ENCODE results near the gene TNKS1BP1.

The TNKS1BP1 gene

GRCh38 chr11:57308426-57309060 lies 16.2 kb downstream of the TNKS1BP1 start:
- Histone ChIP-seq H3K9me3 (ENCODE audit: control insufficient read depth in 5 of 5, low read length in 5 of 5) (no peaks in the 10 kb centered on the region), H3K27ac (ENCODE audit: low read depth, low read length) (peak overlapping the region; percentile 96), H3K27me3 (ENCODE audit: control insufficient read depth in 5 of 5, insufficient read depth in 4 of 5, low read length in 5 of 5) (no peaks in the 10 kb centered on the region), H3K36me3 (ENCODE audit: control insufficient read depth in 5 of 5, insufficient read depth in 5 of 5, low read length in 5 of 5) (peaks cover 0 to 50% (median 37%) of the 10 kb centered on the region in 5 donors), H3K4me3 (ENCODE audit: low read depth in 1 of 5, low read length in 5 of 5) (peak overlapping the region in 1 of 5 donors; percentile 1), H3K9ac (ENCODE audit: low read length in 5 of 5) (peak overlapping the region in 2 of 5 donors; percentile 16 to 72), H3K4me1 (ENCODE audit: control insufficient read depth in 5 of 5, insufficient read depth in 5 of 5, low read length in 5 of 5) (peaks cover 41 to 97% (median 91%) of the 10 kb centered on the region in 5 donors)

DNA sequence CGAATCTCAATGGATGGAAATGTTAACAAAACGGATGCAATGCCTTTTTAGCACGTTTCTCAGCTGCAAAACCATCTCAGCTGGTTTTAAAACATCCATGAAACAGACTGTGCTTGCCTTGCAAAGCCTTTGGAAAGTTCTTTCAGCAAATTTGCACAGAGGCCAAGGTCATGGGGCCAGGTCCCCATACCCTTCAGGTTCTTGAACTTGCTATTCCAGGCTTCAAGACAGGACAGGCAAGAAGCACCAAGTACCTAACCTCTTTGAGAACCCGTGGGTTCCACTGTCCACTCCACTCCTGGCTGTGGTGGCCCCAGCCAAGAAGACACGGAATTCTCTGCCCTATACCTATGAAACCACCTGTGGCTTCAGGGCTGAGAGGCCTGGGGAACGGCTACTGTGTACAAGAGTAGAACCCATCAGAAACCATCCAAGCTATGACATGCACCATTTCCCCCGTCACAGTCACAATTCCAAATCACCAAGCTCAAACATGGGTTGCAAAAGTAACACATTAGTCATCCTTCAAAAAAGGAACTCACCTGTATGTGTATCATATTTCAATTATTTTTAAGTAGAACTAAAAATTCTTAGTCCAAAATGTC lies 17.0 kb downstream of the TNKS1BP1 start:
- peak overlapping the region; percentile 96 for H3K27ac ChIP-seq (ENCODE audit: low read depth, low read length)
- H3K4me1 ChIP-seq (ENCODE audit: control insufficient read depth in 5 of 5, insufficient read depth in 5 of 5, low read length in 5 of 5) = peaks cover 37 to 91% (median 84%) of the 10 kb centered on the region in 5 donors

DNA sequence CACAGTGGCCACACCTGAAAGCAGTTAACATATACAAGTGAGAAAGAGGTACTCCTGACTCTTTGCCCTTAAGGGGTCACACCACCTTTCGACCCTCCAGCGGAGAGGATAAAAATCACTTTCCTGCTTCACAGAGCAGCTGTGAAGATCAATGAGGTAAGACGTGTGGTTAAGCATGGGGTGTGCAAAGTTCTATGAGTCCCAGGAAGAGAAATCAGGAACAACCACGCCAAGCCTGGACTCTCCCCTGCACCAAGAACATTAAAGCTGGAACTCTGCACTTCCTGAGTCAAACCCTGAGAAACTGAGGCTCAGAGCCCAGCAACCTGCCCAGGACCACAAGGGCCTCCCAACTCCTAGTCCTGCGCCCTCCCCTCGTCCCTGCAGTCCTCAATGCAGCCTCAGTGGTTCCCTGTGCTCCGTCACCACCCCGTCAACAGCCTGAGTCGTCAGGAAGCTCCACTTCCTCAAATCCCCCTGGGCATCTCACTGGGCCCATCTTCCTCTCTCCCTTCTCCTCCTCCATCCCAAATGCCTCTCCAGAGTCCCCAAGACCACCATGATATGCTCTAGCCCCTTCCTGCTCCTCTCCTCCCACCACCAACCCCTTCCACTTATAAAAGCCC lies 17.7 kb downstream of the TNKS1BP1 start:
- H3K4me3 ChIP-seq (ENCODE audit: low read depth in 1 of 5, low read length in 5 of 5) = peak overlapping the region in 4 of 5 donors; percentile 14 to 43 (median 22)
- no peaks in the 10 kb centered on the region for H3K27me3 ChIP-seq (ENCODE audit: control insufficient read depth in 5 of 5, insufficient read depth in 4 of 5, low read length in 5 of 5)
- H3K9ac ChIP-seq (ENCODE audit: low read length in 5 of 5) = peak overlapping the region in 1 of 5 donors; percentile 21
- H3K9me3 ChIP-seq (ENCODE audit: control insufficient read depth in 5 of 5, low read length in 5 of 5) = no peaks in the 10 kb centered on the region
- peak overlapping the region; percentile 33 for H3K27ac ChIP-seq (ENCODE audit: low read depth, low read length)
- H3K4me1 ChIP-seq (ENCODE audit: control insufficient read depth in 5 of 5, insufficient read depth in 5 of 5, low read length in 5 of 5) = peaks cover 30 to 84% (median 77%) of the 10 kb centered on the region in 5 donors
- peaks cover 0 to 51% (median 36%) of the 10 kb centered on the region in 5 donors for H3K36me3 ChIP-seq (ENCODE audit: control insufficient read depth in 5 of 5, insufficient read depth in 5 of 5, low read length in 5 of 5)

More for the DNA sequence above, 17.0 kb downstream of the TNKS1BP1 start:
- Histone ChIP-seq H3K36me3 (ENCODE audit: control insufficient read depth in 5 of 5, insufficient read depth in 5 of 5, low read length in 5 of 5) (peaks cover 0 to 50% (median 36%) of the 10 kb centered on the region in 5 donors), H3K27me3 (ENCODE audit: control insufficient read depth in 5 of 5, insufficient read depth in 4 of 5, low read length in 5 of 5) (no peaks in the 10 kb centered on the region), H3K4me3 (ENCODE audit: low read depth in 1 of 5, low read length in 5 of 5) (peak overlapping the region in 4 of 5 donors; percentile 6 to 23 (median 18)), H3K9ac (ENCODE audit: low read length in 5 of 5) (peak overlapping the region in 1 of 5 donors; percentile 21), H3K9me3 (ENCODE audit: control insufficient read depth in 5 of 5, low read length in 5 of 5) (no peaks in the 10 kb centered on the region)

DNA sequence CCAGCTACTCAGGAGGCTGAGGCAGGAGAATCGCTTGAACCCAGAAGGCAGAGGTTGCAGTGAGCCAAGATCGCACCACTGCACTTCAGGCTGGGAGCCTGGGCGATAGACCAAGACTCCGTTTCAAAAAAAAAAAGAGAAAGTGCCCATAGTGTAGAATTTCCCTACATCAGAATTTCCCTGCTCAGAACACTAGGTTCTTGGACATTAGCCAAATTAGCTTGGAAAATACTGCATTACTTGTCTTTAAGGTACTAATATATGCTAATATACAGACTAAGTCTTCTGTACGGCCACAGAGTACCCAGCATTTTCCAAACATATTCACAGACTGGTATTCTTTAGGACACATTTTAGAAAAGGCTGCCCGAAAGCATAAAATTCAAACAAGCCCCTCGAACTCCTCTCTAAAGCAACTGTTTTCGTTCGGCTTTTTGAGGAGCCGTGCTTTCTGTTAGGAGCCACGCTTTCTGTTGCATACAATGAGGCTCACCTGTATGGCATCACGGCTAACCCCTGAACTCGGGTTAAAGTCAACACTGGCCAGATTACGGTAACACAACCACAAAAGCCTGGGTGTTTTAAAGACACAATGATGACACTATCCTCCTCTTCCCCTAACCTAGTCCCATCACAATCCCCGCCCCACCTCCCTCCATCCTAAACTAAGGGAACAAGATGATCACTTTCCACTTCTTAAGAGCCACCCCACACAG lies 18.4 kb downstream of the TNKS1BP1 start:
- H3K9me3 ChIP-seq (ENCODE audit: control insufficient read depth in 5 of 5, low read length in 5 of 5) = no peaks in the 10 kb centered on the region

DNA sequence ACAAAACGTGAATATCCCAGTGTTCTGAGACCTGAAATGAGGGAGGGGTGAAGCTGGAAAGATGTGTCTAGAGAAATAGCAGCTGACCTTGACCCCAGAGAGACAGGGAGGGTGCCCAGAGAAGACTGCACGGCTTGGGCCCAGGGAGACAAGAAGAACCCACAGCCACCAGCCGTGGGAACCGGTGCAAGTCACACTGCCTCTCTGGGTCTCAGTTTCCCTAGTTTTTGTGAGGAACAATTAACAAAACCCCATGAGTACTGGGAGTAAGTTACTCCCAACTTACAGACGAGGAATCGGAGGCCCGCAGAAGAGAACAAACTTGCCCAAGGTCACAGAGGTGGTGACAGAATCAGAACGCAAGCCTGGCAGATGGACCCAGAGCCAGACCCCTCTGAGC lies 19.2 kb downstream of the TNKS1BP1 start:
- peak overlapping the region; percentile 74 for H3K27ac ChIP-seq (ENCODE audit: low read depth, low read length)
- H3K27me3 ChIP-seq (ENCODE audit: control insufficient read depth in 5 of 5, insufficient read depth in 4 of 5, low read length in 5 of 5) = no peaks in the 10 kb centered on the region
- peaks cover 0 to 66% (median 51%) of the 10 kb centered on the region in 5 donors for H3K36me3 ChIP-seq (ENCODE audit: control insufficient read depth in 5 of 5, insufficient read depth in 5 of 5, low read length in 5 of 5)
- peak overlapping the region in 1 of 5 donors; percentile 0 for H3K4me3 ChIP-seq (ENCODE audit: low read depth in 1 of 5, low read length in 5 of 5)
- H3K4me1 ChIP-seq (ENCODE audit: control insufficient read depth in 5 of 5, insufficient read depth in 5 of 5, low read length in 5 of 5) = peaks cover 24 to 71% (median 63%) of the 10 kb centered on the region in 5 donors
- peaks cover 0 to 3% (median 0%) of the 10 kb centered on the region in 5 donors for H3K9me3 ChIP-seq (ENCODE audit: control insufficient read depth in 5 of 5, low read length in 5 of 5)
- H3K9ac ChIP-seq (ENCODE audit: low read length in 5 of 5) = peak overlapping the region in 3 of 5 donors; percentile 7 to 49 (median 45)

More for the DNA sequence above, 18.4 kb downstream of the TNKS1BP1 start:
- Histone ChIP-seq H3K4me3 (ENCODE audit: low read depth in 1 of 5, low read length in 5 of 5) (no peak overlapping the region), H3K27me3 (ENCODE audit: control insufficient read depth in 5 of 5, insufficient read depth in 4 of 5, low read length in 5 of 5) (no peaks in the 10 kb centered on the region), H3K36me3 (ENCODE audit: control insufficient read depth in 5 of 5, insufficient read depth in 5 of 5, low read length in 5 of 5) (peaks cover 0 to 58% (median 43%) of the 10 kb centered on the region in 5 donors), H3K4me1 (ENCODE audit: control insufficient read depth in 5 of 5, insufficient read depth in 5 of 5, low read length in 5 of 5) (peaks cover 26 to 79% (median 69%) of the 10 kb centered on the region in 5 donors), H3K9ac (ENCODE audit: low read length in 5 of 5) (peak overlapping the region in 1 of 5 donors; percentile 7), H3K27ac (ENCODE audit: low read depth, low read length) (peak overlapping the region; percentile 74)

GRCh38 chr11:57303990-57304579 lies 20.7 kb downstream of the TNKS1BP1 start:
- Histone ChIP-seq H3K9ac (ENCODE audit: low read length in 5 of 5) (peak overlapping the region in 1 of 5 donors; percentile 43), H3K9me3 (ENCODE audit: control insufficient read depth in 5 of 5, low read length in 5 of 5) (peaks cover 4 to 17% (median 13%) of the 10 kb centered on the region in 5 donors), H3K4me3 (ENCODE audit: low read depth in 1 of 5, low read length in 5 of 5) (no peak overlapping the region), H3K27ac (ENCODE audit: low read depth, low read length) (peak overlapping the region; percentile 74), H3K27me3 (ENCODE audit: control insufficient read depth in 5 of 5, insufficient read depth in 4 of 5, low read length in 5 of 5) (no peaks in the 10 kb centered on the region), H3K36me3 (ENCODE audit: control insufficient read depth in 5 of 5, insufficient read depth in 5 of 5, low read length in 5 of 5) (peaks cover 3 to 67% (median 53%) of the 10 kb centered on the region in 5 donors), H3K4me1 (ENCODE audit: control insufficient read depth in 5 of 5, insufficient read depth in 5 of 5, low read length in 5 of 5) (peaks cover 12 to 56% (median 48%) of the 10 kb centered on the region in 5 donors)

- peak overlapping the region; percentile 74 for H3K27ac ChIP-seq (ENCODE audit: low read depth, low read length)
- H3K4me3 ChIP-seq (ENCODE audit: low read depth in 1 of 5, low read length in 5 of 5) = no peak overlapping the region
Measured at GRCh38 chr11:57303280-57303989, 21.3 kb downstream of the TNKS1BP1 start.

DNA sequence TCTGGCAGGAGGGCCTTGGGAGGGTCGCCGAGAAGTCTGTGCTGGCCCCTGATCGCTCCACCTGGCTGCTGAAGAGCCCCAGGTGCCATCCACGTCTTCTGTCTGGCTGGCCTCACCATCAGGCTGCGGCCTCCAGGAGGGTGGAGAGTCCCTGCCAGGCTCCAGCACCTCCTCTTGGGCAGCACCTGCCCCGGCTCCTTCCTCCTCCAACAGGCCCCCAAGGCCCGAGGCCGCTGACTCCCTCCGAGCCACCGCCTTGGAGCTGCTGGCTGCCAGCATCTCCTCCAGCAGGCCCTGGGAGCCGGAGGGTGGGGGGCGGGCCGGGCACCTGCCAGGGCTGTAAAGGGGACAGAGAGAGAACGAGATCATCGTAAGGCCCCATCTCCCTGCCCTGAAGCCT lies 22.3 kb downstream of the TNKS1BP1 start:
- Histone ChIP-seq H3K9ac (ENCODE audit: low read length in 5 of 5) (no peak overlapping the region), H3K9me3 (ENCODE audit: control insufficient read depth in 5 of 5, low read length in 5 of 5) (peaks cover 5 to 20% (median 16%) of the 10 kb centered on the region in 5 donors), H3K4me1 (ENCODE audit: control insufficient read depth in 5 of 5, insufficient read depth in 5 of 5, low read length in 5 of 5) (peaks cover 6 to 40% (median 32%) of the 10 kb centered on the region in 5 donors), H3K4me3 (ENCODE audit: low read depth in 1 of 5, low read length in 5 of 5) (no peak overlapping the region), H3K27me3 (ENCODE audit: control insufficient read depth in 5 of 5, insufficient read depth in 4 of 5, low read length in 5 of 5) (no peaks in the 10 kb centered on the region), H3K36me3 (ENCODE audit: control insufficient read depth in 5 of 5, insufficient read depth in 5 of 5, low read length in 5 of 5) (peaks cover 6 to 72% (median 61%) of the 10 kb centered on the region in 5 donors), H3K27ac (ENCODE audit: low read depth, low read length) (no peak overlapping the region)

More at GRCh38 chr11:57303280-57303989, 21.3 kb downstream of the TNKS1BP1 start:
- Histone ChIP-seq H3K9me3 (ENCODE audit: control insufficient read depth in 5 of 5, low read length in 5 of 5) (peaks cover 5 to 19% (median 16%) of the 10 kb centered on the region in 5 donors), H3K27me3 (ENCODE audit: control insufficient read depth in 5 of 5, insufficient read depth in 4 of 5, low read length in 5 of 5) (no peaks in the 10 kb centered on the region), H3K4me1 (ENCODE audit: control insufficient read depth in 5 of 5, insufficient read depth in 5 of 5, low read length in 5 of 5) (peaks cover 6 to 50% (median 42%) of the 10 kb centered on the region in 5 donors), H3K9ac (ENCODE audit: low read length in 5 of 5) (peak overlapping the region in 1 of 5 donors; percentile 15), H3K36me3 (ENCODE audit: control insufficient read depth in 5 of 5, insufficient read depth in 5 of 5, low read length in 5 of 5) (peaks cover 6 to 70% (median 59%) of the 10 kb centered on the region in 5 donors)
